HEK293 (cell line): Measurements from ENCODE around the gene ARHGAP15.
A peak's percentile ranks its signal among the peaks of the same experiment; 100 is the strongest.

ENCODE experiments used
- CTCF ChIA-PET: fragments of 350-600 bp; formaldehyde crosslinking; extraction: SDS; loops from one replicate; lab custom pipeline; 2021; ENCODE audit warnings: antibody characterized with exemption; lab: Yijun Ruan, JAX
- POLR2A ChIA-PET: fragments of 300-600 bp; formaldehyde crosslinking; extraction: SDS; loops from one replicate; lab custom pipeline; 2020; ENCODE audit warnings: antibody characterized with exemption, inconsistent platforms; lab: Yijun Ruan, JAX
- H3K27ac ChIP-seq: fragments of 200-500 bp; sonication (Bioruptor generic); 2 replicates; pipeline ENCODE4 v1.5.1; 2014; ENCODE audit warnings: low read depth, low read length, control low read depth, inconsistent platforms; ENCODE audit errors: extremely low read depth
- H3K36me3 ChIP-seq, 2 experiments: fragments of 200-500 bp in 1 of 2; sonication (Bioruptor generic) in 1 of 2; 1 replicate in 1 of 2; 2 replicates in 1 of 2; pipeline ENCODE4 v1.5.1; 2014 to 2017; ENCODE audit warnings: inconsistent platforms in 2 of 2, low read length in 2 of 2; ENCODE audit not compliant: control insufficient read depth in 2 of 2, insufficient read depth in 1 of 2
- H3K4me1 ChIP-seq: fragments of 200-500 bp; sonication (Bioruptor generic); 2 replicates; pipeline ENCODE4 v1.5.1; 2014; ENCODE audit warnings: mild to moderate bottlenecking, low read length, inconsistent platforms; ENCODE audit not compliant: control insufficient read depth, insufficient read depth
- H3K4me3 ChIP-seq: 2 replicates; pipeline ENCODE4 v1.5.1; 2011; ENCODE audit warnings: low read depth, mild to moderate bottlenecking, control low read depth, low read length, moderate library complexity
- H3K9me3 ChIP-seq: fragments of 200-500 bp; sonication (Bioruptor generic); 2 replicates; pipeline ENCODE4 v1.5.1; 2014; ENCODE audit warnings: low read depth, low read length, inconsistent platforms; ENCODE audit not compliant: control insufficient read depth, insufficient read depth
- BCL11B ChIP-seq: fragments of 450-650 bp; formaldehyde crosslinking; IDR thresholded peaks from 2 replicates; pipeline ENCODE4 v1.5.1; 2016; ENCODE audit warnings: low read depth, missing biosample characterization, missing genetic modification characterization
- BCL6B ChIP-seq: fragments of 450-650 bp; formaldehyde crosslinking; IDR thresholded peaks from 2 replicates; pipeline ENCODE4 v1.5.1; 2017; ENCODE audit warnings: missing biosample characterization, missing genetic modification characterization
- OSR2 ChIP-seq: fragments of 450-650 bp; formaldehyde crosslinking; IDR thresholded peaks from 2 replicates; pipeline ENCODE4 v1.5.1; 2016; ENCODE audit warnings: missing biosample characterization, missing genetic modification characterization
- REPIN1 ChIP-seq: fragments of 450-650 bp; formaldehyde crosslinking; IDR thresholded peaks from 2 replicates; pipeline ENCODE4 v1.5.1; 2017; ENCODE audit warnings: missing biosample characterization, missing genetic modification characterization, low read depth
- SCRT1 ChIP-seq: fragments of 450-650 bp; formaldehyde crosslinking; IDR thresholded peaks from 2 replicates; pipeline ENCODE4 v1.5.1; 2016; ENCODE audit warnings: missing biosample characterization, missing genetic modification characterization, borderline replicate concordance
- SCRT2 ChIP-seq: fragments of 450-650 bp; formaldehyde crosslinking; IDR thresholded peaks from 2 replicates; pipeline ENCODE4 v1.5.1; 2016; ENCODE audit warnings: missing biosample characterization, missing genetic modification characterization
- SP3 ChIP-seq: fragments of 450-650 bp; formaldehyde crosslinking; IDR thresholded peaks from 2 replicates; pipeline ENCODE4 v1.5.1; 2016; ENCODE audit warnings: missing biosample characterization, missing genetic modification characterization
- WT1 ChIP-seq: fragments of 450-650 bp; formaldehyde crosslinking; IDR thresholded peaks from 2 replicates; pipeline ENCODE4 v1.5.1; 2016; ENCODE audit warnings: missing biosample characterization, missing genetic modification characterization
- ZBTB48 ChIP-seq: fragments of 450-650 bp; formaldehyde crosslinking; IDR thresholded peaks from 2 replicates; pipeline ENCODE4 v1.5.1; 2016; ENCODE audit warnings: missing biosample characterization, missing genetic modification characterization
- ZNF132 ChIP-seq: fragments of 450-650 bp; formaldehyde crosslinking; IDR thresholded peaks from 2 replicates; pipeline ENCODE4 v1.5.1; 2017; ENCODE audit warnings: missing biosample characterization, missing genetic modification characterization, borderline replicate concordance
- ZNF140 ChIP-seq: fragments of 450-650 bp; formaldehyde crosslinking; IDR thresholded peaks from 2 replicates; pipeline ENCODE4 v1.5.1; 2016; ENCODE audit warnings: missing biosample characterization, missing genetic modification characterization
- ZNF157 ChIP-seq: fragments of 450-650 bp; formaldehyde crosslinking; IDR thresholded peaks from 2 replicates; pipeline ENCODE4 v1.5.1; 2016; ENCODE audit warnings: missing biosample characterization, missing genetic modification characterization
- ZNF2 ChIP-seq: fragments of 450-650 bp; formaldehyde crosslinking; IDR thresholded peaks from 2 replicates; pipeline ENCODE4 v1.5.1; 2016; ENCODE audit warnings: missing biosample characterization, missing genetic modification characterization
- ZNF510 ChIP-seq: fragments of 450-650 bp; formaldehyde crosslinking; IDR thresholded peaks from 2 replicates; pipeline ENCODE4 v1.5.1; 2018; ENCODE audit warnings: mild to moderate bottlenecking, missing genetic modification characterization, missing biosample characterization; ENCODE audit not compliant: insufficient replicate concordance
- ZNF530 ChIP-seq: fragments of 450-650 bp; formaldehyde crosslinking; IDR thresholded peaks from 2 replicates; pipeline ENCODE4 v1.5.1; 2016; ENCODE audit warnings: low read depth, missing biosample characterization, missing genetic modification characterization
- ZNF621 ChIP-seq: fragments of 450-650 bp; formaldehyde crosslinking; IDR thresholded peaks from 2 replicates; pipeline ENCODE4 v1.5.1; 2017; ENCODE audit warnings: missing biosample characterization, missing genetic modification characterization
- ZNF654 ChIP-seq: fragments of 450-650 bp; formaldehyde crosslinking; IDR thresholded peaks from 2 replicates; pipeline ENCODE4 v1.5.1; 2016; ENCODE audit warnings: low read depth, missing biosample characterization, missing genetic modification characterization
- ZNF677 ChIP-seq: fragments of 450-650 bp; IDR thresholded peaks from 2 replicates; pipeline ENCODE4 v1.5.0; 2018; ENCODE audit warnings: missing biosample characterization, mild to moderate bottlenecking, missing genetic modification characterization, moderate library complexity
- ZNF747 ChIP-seq: fragments of 450-650 bp; formaldehyde crosslinking; IDR thresholded peaks from 2 replicates; pipeline ENCODE4 v1.5.1; 2016; ENCODE audit warnings: missing biosample characterization, missing genetic modification characterization
- ZNF768 ChIP-seq: fragments of 450-650 bp; formaldehyde crosslinking; IDR thresholded peaks from 2 replicates; pipeline ENCODE4 v1.5.1; 2018; ENCODE audit warnings: missing biosample characterization, mild to moderate bottlenecking, missing genetic modification characterization
- ZNF785 ChIP-seq: fragments of 450-650 bp; formaldehyde crosslinking; IDR thresholded peaks from 2 replicates; pipeline ENCODE4 v1.5.1; 2016; ENCODE audit warnings: missing biosample characterization, missing genetic modification characterization
- TF ChIP-seq, protein P1 (sequence below): IDR thresholded peaks from 2 replicates; pipeline ENCODE4 v1.6.1; 2011; ENCODE audit warnings: mild to moderate bottlenecking, low read depth, low read length, borderline replicate concordance
- TF ChIP-seq, protein P2 (sequence below): fragments of 450-650 bp; formaldehyde crosslinking; IDR thresholded peaks from 2 replicates; pipeline ENCODE4 v1.5.1; 2016; ENCODE audit warnings: missing biosample characterization, missing genetic modification characterization

Gene ARHGAP15

GRCh38 chr2:143171817-143172216, 42.6 kb downstream of the ARHGAP15 start:
- no peak overlapping the region for H3K4me3 ChIP-seq
- no peaks in the 10 kb centered on the region for H3K4me1 ChIP-seq
- ChIA-PET POLR2A (no interaction called here), CTCF (interaction anchor here (0.7 to 2.2 kb wide), 12 partner anchors 10 to 778 kb away, joined by 3 to 12 read pairs (median 6); no protein-coding TSS in a partner anchor)
- TF ChIP-seq, protein P1, sequence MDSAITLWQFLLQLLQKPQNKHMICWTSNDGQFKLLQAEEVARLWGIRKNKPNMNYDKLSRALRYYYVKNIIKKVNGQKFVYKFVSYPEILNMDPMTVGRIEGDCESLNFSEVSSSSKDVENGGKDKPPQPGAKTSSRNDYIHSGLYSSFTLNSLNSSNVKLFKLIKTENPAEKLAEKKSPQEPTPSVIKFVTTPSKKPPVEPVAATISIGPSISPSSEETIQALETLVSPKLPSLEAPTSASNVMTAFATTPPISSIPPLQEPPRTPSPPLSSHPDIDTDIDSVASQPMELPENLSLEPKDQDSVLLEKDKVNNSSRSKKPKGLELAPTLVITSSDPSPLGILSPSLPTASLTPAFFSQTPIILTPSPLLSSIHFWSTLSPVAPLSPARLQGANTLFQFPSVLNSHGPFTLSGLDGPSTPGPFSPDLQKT = no peak
- TF ChIP-seq ZNF132 (tag by site-specific recombination) (no peak), OSR2 (no peak), SCRT2 (tag by site-specific recombination) (no peak), ZNF654 (tag by site-specific recombination) (peak; percentile 28), SP3 (no peak), BCL11B (tag by site-specific recombination) (no peak), ZNF510 (tag by site-specific recombination) (no peak)
- no peaks in the 10 kb centered on the region for H3K9me3 ChIP-seq
- H3K36me3 ChIP-seq = no peaks in the 10 kb centered on the region
- no peak overlapping the region for H3K27ac ChIP-seq

DNA sequence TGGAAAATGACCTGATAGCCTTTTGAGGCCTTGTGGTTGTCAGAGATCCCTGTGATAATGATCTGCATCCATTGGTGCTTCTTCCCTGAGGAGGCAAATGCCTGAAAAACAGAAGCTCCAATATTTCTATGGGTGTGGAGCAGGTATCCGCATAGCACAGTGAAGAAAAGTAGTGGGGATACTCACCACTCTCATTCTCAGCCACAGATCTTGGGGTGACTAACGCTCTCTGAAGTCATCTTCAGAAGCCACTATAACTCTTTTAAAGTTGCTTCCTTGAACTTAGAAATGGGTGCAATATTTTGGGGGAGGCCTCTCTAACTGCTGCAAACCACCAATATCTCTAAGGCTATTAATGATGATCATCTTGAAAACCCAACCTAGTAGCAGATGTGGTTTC, 46.2 kb downstream of the ARHGAP15 start:
- CTCF ChIA-PET = no interaction called here
- Histone ChIP-seq H3K9me3 (no peaks in the 10 kb centered on the region), H3K4me1 (no peaks in the 10 kb centered on the region), H3K36me3 (no peaks in the 10 kb centered on the region), H3K4me3 (no peak overlapping the region), H3K27ac (no peak overlapping the region)
- POLR2A ChIA-PET = no interaction called here
- TF ChIP-seq SCRT1 (tag by site-specific recombination) = no peak
- TF ChIP-seq ZNF677 (tag by site-specific recombination) = no peak
- TF ChIP-seq WT1 = no peak
- no peak for TF ChIP-seq ZNF747
- no peak for TF ChIP-seq ZNF530
- no peak for TF ChIP-seq ZBTB48 (tag by site-specific recombination)
- TF ChIP-seq ZNF621 (tag by site-specific recombination) = no peak
- no peak for TF ChIP-seq ZNF2
- no peak for TF ChIP-seq ZNF140 (tag by site-specific recombination)
- TF ChIP-seq ZNF768 (tag by site-specific recombination) = no peak
- no peak for TF ChIP-seq BCL6B (tag by site-specific recombination)
- TF ChIP-seq REPIN1 = no peak
- no peak for TF ChIP-seq ZNF157 (tag by site-specific recombination)
- no peak for TF ChIP-seq ZNF785 (tag by site-specific recombination)
- TF ChIP-seq, protein P2, sequence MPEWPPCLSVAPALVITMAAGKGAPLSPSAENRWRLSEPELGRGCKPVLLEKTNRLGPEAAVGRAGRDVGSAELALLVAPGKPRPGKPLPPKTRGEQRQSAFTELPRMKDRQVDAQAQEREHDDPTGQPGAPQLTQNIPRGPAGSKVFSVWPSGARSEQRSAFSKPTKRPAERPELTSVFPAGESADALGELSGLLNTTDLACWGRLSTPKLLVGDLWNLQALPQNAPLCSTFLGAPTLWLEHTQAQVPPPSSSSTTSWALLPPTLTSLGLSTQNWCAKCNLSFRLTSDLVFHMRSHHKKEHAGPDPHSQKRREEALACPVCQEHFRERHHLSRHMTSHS (tag by site-specific recombination) = no peak
